Epithelial cell of alveolus of lung (primary cell): Measurements from ENCODE around the gene PGAM2. TPM values are rescaled to one million over a fixed set of nuclear protein-coding genes. Genes with fewer than 3 reads are reported as not detected.

Experiments
- total RNA-seq: library from RNA; depleted of rRNA; stranded (reverse); fragments of >200 nt; gene quantifications from 2 replicates; pipeline ENCODE4 v1.2.1, GENCODE V29; 2015

The PGAM2 gene
- total RNA-seq, result 1.3 TPM in 1 of 2 replicates, not detected in the other

DNA sequence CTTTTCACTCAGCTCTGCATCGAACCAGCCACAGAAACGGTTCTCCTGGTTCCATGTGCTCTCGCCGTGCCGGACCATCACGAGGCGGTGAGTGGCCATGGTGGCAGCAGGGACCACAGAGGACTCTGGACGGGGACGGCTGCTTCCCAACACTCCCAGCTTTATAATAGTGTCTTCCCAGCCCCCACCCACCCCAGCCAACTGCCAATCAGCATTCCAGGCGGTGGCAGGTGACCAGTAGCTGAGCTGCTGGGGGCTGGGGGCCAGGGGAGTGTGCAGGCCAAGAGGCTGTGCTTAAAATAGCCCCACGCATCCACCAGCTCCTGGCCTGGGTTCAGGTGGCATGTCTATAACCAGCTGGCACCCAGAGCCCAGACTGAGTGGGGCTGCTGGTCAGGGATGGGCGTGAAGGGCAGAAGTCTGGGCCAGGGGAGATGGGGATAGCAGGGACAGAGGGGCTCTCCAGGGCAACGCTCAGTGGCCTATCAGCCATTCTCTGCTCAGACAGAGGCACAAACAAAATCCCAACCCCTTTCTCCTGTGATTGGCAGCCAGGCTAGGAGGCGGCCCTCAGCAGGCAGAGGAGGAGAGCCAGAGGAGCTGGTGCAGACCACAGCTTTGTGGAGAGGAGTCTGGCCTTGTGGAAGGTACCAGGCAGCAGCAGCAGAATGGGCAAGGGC, at the start of gene PGAM2:
PGAM2 (minus strand) TSS at position 137 of the 680 bp plus-strand sequence; CDS start at position 99, 38 bp downstream.

DNA sequence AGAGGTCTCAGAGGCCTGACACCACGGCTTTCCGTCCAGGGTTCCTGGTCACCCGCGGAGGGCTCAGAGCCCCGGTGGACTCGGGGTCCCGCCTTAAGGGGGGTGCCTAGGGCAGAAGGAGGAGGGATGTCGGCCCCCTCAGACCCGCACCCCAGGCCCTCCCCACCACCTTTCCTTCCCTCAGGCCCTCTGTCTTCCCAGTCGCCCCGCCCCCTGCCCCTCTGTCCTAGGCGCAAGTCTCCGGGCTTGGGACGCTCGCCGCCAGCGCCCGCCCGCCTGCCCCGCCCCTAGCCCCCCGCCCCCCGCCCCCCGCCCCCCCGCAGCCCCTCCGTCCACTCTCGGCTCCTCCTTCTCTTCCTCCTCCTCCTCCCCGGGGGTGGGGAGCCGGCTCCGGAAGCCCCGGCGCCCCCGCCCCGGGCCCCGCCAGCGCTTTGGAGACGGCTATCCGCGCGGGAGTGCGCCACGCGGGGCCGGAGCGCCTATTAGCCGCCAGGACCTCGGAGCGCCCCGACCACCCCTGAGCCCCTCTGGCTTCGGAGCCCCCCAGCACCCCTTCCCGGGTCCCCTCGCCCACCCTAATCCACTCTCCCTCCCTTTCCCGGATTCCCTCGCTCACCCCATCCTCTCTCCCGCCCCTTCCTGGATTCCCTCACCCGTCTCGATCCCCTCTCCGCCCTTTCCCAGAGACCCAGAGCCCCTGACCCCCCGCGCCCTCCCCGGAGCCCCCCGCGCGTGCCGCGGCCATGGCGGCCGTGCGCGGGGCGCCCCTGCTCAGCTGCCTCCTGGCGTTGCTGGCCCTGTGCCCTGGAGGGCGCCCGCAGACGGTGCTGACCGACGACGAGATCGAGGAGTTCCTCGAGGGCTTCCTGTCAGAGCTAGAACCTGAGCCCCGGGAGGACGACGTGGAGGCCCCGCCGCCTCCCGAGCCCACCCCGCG, 38.8 kb upstream of the PGAM2 start, which contains the start of gene AEBP1:
AEBP1 (plus strand) TSS at position 423 of the 937 bp plus-strand sequence; CDS start at position 744, 321 bp downstream.

DNA sequence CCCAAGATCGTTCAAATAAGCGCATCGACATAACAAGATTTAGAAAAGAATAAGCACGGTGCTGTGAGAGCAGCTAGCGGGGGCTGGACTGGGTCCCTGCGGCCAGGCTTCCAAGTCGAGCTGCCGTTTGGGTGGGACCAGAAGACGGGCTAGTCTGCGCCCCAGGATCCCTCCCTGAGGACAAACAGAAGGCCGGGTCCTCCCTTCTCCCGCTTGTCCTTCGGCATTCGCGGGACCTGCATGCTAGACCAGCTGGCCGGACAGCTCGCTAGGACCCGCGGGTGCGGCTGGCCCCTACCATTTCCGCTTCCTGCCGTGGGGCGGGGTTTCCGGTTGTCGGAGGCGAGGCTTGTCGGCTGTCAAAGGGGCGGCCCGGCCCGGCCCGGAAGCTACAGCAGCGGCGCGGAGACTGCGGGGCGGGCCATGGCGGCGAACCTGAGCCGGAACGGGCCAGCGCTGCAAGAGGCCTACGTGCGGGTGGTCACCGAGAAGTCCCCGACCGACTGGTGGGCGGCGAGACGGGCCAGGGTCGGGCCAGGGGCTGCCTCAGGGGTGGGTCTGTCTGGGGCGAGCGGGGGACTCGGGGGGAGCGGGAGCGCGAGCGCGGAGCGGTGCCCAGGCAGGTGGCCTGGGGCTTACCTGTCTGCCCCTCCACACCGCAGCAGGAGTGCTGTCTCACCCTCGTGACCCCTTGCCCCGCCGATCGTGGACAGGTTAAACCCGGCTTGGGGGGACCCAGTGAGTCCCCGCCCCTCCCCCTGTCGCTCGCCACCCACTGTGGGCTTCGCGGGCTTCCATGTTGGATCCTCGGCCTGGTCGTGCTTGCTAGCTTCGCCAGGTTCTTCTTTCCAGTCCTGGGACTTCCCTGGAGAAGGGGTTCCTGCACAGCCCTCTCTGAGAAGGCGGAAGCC, 20.8 kb downstream of the PGAM2 start, which contains the start of gene DBNL:
DBNL (plus strand) TSS at position 388 of the 911 bp plus-strand sequence; CDS start at position 424, 36 bp downstream.

Other genes with a start within 250 kb of the PGAM2 start
- 165 TPM in 2 replicates for gene MRPS24, start 196.1 kb downstream of the PGAM2 start, total RNA-seq
- 18.3 and 19.3 TPM in 2 replicates for gene URGCP, start 159.0 kb downstream of the PGAM2 start, total RNA-seq
- 10.0 and 10.3 TPM in 2 replicates for gene UBE2D4, start 139.1 kb downstream of the PGAM2 start, total RNA-seq
- not detected in 2 replicates for gene SPDYE1, start 67.7 kb downstream of the PGAM2 start, total RNA-seq
- gene DBNL, start 20.9 kb downstream of the PGAM2 start, total RNA-seq, result 83.4 and 180 TPM in 2 replicates
- gene POLM, start 17.0 kb upstream of the PGAM2 start, total RNA-seq, result 12.3 and 49.3 TPM in 2 replicates
- gene AEBP1, start 38.8 kb upstream of the PGAM2 start, total RNA-seq, result 49.3 and 84.2 TPM in 2 replicates
- 44.3 and 95.9 TPM in 2 replicates for gene POLD2, start 58.0 kb upstream of the PGAM2 start, total RNA-seq
- gene MYL7, start 75.8 kb upstream of the PGAM2 start, total RNA-seq, result not detected in 2 replicates
- gene GCK, start 123.9 kb upstream of the PGAM2 start, total RNA-seq, result 0.56 and 1.2 TPM in 2 replicates
- 69.1 and 114 TPM in 2 replicates for gene YKT6, start 135.4 kb upstream of the PGAM2 start, total RNA-seq